Transverse colon (tissue), 4 donors: ENCODE results near the gene MAN2C1. TPM values are rescaled to one million over a fixed set of nuclear protein-coding genes. Genes with fewer than 3 reads are reported as not detected.

Source experiments
- DNase-seq: peaks from one replicate; pipeline ENCODE4 v3.0.0-alpha.2; 2019
- H3K27ac ChIP-seq, 4 donors: fragments of 200-600 bp; sonication (generic); 2 replicates each; pipeline ENCODE4 v1.5.1; 2016 to 2018; ENCODE audit warnings: inconsistent platforms in 4 of 4
- H3K27me3 ChIP-seq: fragments of 200-600 bp; sonication (generic); 2 replicates; pipeline ENCODE4 v1.5.1; 2017; ENCODE audit warnings: inconsistent platforms
- H3K36me3 ChIP-seq, 4 donors: fragments of 200-600 bp; sonication (generic); 2 replicates each; pipeline ENCODE4 v1.5.1; 2017 to 2019; ENCODE audit warnings: inconsistent platforms in 4 of 4
- H3K4me1 ChIP-seq, 4 donors: fragments of 200-600 bp; sonication (generic); 2 replicates each; pipeline ENCODE4 v1.5.1; 2017 to 2020; ENCODE audit warnings: inconsistent platforms in 4 of 4
- H3K4me3 ChIP-seq, 4 donors: fragments of 200-600 bp; sonication (generic); 1 replicate in 1 of 4; 2 replicates in 3 of 4; pipeline versions ENCODE4 v1.5.1 to v1.6.1; 2017 to 2019; ENCODE audit warnings: inconsistent platforms in 4 of 4
- H3K9me3 ChIP-seq, 2 donors: fragments of 200-600 bp; sonication (generic); 2 replicates each; pipeline ENCODE4 v1.5.1; 2017 to 2019; ENCODE audit warnings: inconsistent platforms in 2 of 2
- EP300 ChIP-seq: sonication (generic); formaldehyde crosslinking; IDR thresholded peaks from one replicate; pipeline ENCODE4 v1.6.1; 2017; ENCODE audit warnings: antibody characterized with exemption, low read depth
- POLR2A ChIP-seq: fragments of 450-650 bp; IDR thresholded peaks from one replicate; pipeline ENCODE4 v1.6.1; 2016; ENCODE audit warnings: antibody characterized with exemption, mild to moderate bottlenecking, moderate library complexity
- POLR2AphosphoS5 ChIP-seq, 3 donors: sonication (generic); formaldehyde crosslinking; IDR thresholded peaks; one replicate each; pipeline ENCODE4 v1.6.1; 2016; ENCODE audit warnings: antibody characterized with exemption in 3 of 3
- WGBS, 2 donors: methylation state at CpG; one replicate each; pipeline ENCODE4 v1.1.5; 2018; ENCODE audit warnings: low coverage in 1 of 2; 5-methylcytosine and 5-hydroxymethylcytosine counted together
- in situ Hi-C, 4 donors: fragments of 200-750 bp; cut with MboI; loops; one replicate each; pipeline versions ENCODE4 v1.15.0 to v1.15.1; 2017; ENCODE audit warnings: low sequenced_read_pairs in 3 of 4, low pct_ligation_motif_present in 1 of 4, low pct_unique_long_range_greater_than_20kb in 1 of 4
- intact Hi-C: fragments of 100-400 bp; cut with DNase I; formaldehyde crosslinking; loops from one replicate; pipeline ENCODE4 v1.15.1; 2023; ENCODE audit warnings: low total_unique reads
- total RNA-seq, 4 donors: library from RNA; depleted of rRNA; stranded (reverse); fragments of >200 nt; gene quantifications; one replicate each; pipeline ENCODE4 v1.1.0, GENCODE V29; 2016
- TF ChIP-seq, protein P1 (sequence below), 5 experiments: fragments of 200-600 bp in 3 of 5; fragments of 450-650 bp in 2 of 5; sonication (generic) in 3 of 5; IDR thresholded peaks; 1 replicate in 2 of 5; 2 replicates in 3 of 5; pipeline ENCODE4 v1.5.1; 2016 to 2017; ENCODE audit warnings: antibody characterized with exemption in 5 of 5, inconsistent platforms in 3 of 5, mild to moderate bottlenecking in 2 of 5, moderate library complexity in 1 of 5

Gene MAN2C1
- total RNA-seq, 4 donors from 2014 or later = 215 to 559 (median 411) TPM

DNA sequence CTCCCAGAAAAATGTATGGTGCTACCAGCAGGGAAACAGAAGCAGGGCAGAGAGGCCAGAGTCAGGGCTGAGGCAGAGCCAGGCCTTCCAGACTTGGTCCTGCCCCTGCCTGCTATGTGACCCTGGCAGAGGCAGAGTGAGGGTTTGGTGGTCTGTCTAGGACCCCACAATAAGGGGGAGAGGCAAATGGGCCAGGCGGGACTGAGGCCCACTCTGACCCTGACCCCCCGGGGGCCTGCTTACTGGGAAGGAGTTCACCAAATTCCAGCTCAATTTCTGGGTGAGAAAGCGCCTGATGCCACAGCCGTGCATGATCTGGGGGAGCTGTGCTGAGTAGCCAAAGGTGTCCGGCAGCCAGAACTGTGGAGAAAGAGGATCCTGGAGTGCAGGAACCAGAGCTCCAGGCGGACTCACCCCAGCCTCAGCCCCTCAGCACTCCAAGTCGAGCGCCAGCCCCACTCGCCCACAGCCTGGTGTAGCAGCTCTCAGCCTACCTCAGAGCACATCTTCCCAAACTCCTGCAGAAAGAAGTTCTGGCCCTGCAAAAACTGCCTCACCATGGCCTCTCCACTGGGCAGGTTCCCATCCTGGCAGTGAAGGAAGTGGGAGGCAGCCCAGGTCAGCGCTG lies 6.9 kb downstream of the MAN2C1 start:
- WGBS, 2 donors = 92% methylated on average over 9 of the region's 10 CpGs; no CpG with 5 or more reads in 1 of the 2 donors
- Histone ChIP-seq H3K27me3 (no peaks in the 10 kb centered on the region), H3K27ac (no peak overlapping the region), H3K36me3 (peaks cover 0 to 13% (median 5%) of the 10 kb centered on the region in 4 donors), H3K4me3 (no peak overlapping the region), H3K9me3 (no peaks in the 10 kb centered on the region), H3K4me1 (no peaks in the 10 kb centered on the region)
- DNase-seq = no peak
- intact Hi-C loops = no loop called here
- in situ Hi-C loops = loop anchor here in 3 of 4 donors (10.0 to 25.0 kb wide), 2 partner anchors 93 to 276 kb away; partner anchors contain the start of genes IMP3 (in 3 of the 3), SNUPN (in 3 of the 3), SNX33 (in 3 of the 3) and SIN3A (in 1 of the 3)
- TF ChIP-seq, protein P1, sequence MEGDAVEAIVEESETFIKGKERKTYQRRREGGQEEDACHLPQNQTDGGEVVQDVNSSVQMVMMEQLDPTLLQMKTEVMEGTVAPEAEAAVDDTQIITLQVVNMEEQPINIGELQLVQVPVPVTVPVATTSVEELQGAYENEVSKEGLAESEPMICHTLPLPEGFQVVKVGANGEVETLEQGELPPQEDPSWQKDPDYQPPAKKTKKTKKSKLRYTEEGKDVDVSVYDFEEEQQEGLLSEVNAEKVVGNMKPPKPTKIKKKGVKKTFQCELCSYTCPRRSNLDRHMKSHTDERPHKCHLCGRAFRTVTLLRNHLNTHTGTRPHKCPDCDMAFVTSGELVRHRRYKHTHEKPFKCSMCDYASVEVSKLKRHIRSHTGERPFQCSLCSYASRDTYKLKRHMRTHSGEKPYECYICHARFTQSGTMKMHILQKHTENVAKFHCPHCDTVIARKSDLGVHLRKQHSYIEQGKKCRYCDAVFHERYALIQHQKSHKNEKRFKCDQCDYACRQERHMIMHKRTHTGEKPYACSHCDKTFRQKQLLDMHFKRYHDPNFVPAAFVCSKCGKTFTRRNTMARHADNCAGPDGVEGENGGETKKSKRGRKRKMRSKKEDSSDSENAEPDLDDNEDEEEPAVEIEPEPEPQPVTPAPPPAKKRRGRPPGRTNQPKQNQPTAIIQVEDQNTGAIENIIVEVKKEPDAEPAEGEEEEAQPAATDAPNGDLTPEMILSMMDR (IDR thresholded peaks at IDR 0.05) = no peak
- TF ChIP-seq EP300 (no peak), POLR2AphosphoS5 (IDR thresholded peaks at IDR 0.05) (no peak), POLR2A (no peak)

DNA sequence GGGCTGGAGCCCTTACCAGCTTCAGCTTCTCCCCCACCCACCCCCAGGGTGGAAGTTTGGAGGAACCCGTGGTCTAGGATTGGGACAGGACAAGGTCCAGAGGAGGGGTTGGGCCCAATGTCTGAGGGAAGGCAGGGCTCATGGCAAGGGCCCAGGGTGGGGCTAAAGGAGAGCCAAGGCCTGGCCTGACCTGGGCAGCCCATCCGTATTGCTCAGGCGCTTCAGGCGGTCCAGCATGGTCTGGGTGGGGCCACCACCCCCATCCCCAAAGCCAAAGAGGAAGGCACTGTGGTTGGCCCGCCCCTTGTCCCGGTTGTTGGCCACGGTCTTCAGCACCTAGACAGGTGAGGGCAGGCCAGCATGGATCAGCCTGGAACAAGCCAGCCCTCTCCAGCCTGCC lies 7.6 kb downstream of the MAN2C1 start:
- 85% methylated on average over 5 of the region's 7 CpGs; no CpG with 5 or more reads in 1 of the 2 donors for WGBS, 2 donors
- Histone ChIP-seq H3K4me3 (no peak overlapping the region), H3K27me3 (no peaks in the 10 kb centered on the region), H3K27ac (no peak overlapping the region), H3K4me1 (no peaks in the 10 kb centered on the region), H3K36me3 (peaks cover 0 to 12% (median 2%) of the 10 kb centered on the region in 4 donors), H3K9me3 (no peaks in the 10 kb centered on the region)
- no peak for DNase-seq
- intact Hi-C loops = no loop called here
- no peak for TF ChIP-seq POLR2A
- no peak for TF ChIP-seq POLR2AphosphoS5 (IDR thresholded peaks at IDR 0.05)
- TF ChIP-seq EP300 = no peak
- TF ChIP-seq, protein P1 (IDR thresholded peaks at IDR 0.05) = no peak
- in situ Hi-C loops = loop anchor here in 3 of 4 donors (10.0 to 25.0 kb wide), 2 partner anchors 94 to 276 kb away; partner anchors contain the start of genes IMP3 (in 3 of the 3), SNUPN (in 3 of the 3), SNX33 (in 3 of the 3) and SIN3A (in 1 of the 3)

DNA sequence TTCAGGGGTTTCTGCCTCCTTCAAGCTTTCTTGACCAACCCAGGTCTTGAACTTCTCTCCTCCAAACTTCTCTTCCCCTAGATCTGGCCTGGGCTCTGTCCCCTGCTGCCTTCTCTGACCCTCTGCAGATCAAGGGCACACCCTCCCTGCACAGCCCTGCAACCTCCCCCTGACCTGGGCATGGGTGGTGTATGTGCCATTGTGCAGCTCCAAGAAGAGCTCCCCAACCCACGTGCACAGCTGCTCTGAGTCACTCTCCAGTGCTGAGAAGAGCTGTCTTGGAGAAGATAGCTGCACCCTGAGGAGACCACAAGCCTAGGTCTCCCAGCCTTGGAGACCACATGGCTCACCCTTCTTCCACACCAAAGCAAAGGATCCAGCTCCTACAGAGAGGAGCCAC lies 8.0 kb downstream of the MAN2C1 start:
- no peak for DNase-seq
- H3K27ac ChIP-seq = no peak overlapping the region
- H3K27me3 ChIP-seq = no peaks in the 10 kb centered on the region
- in situ Hi-C loops (loop anchor here in 3 of 4 donors (10.0 to 25.0 kb wide), 2 partner anchors 94 to 277 kb away; partner anchors contain the start of genes IMP3 (in 3 of the 3), SNUPN (in 3 of the 3), SNX33 (in 3 of the 3) and SIN3A (in 1 of the 3)), intact Hi-C loops (no loop called here)
- H3K4me3 ChIP-seq = no peak overlapping the region
- peaks cover 0 to 8% (median under 1%) of the 10 kb centered on the region in 4 donors for H3K36me3 ChIP-seq
- H3K4me1 ChIP-seq = no peaks in the 10 kb centered on the region
- 78% methylated on average over 1 of the region's 1 CpG; no CpG with 5 or more reads in 1 of the 2 donors for WGBS, 2 donors
- no peaks in the 10 kb centered on the region for H3K9me3 ChIP-seq
- TF ChIP-seq POLR2A = no peak
- TF ChIP-seq EP300 = no peak
- TF ChIP-seq, protein P1 (IDR thresholded peaks at IDR 0.05) = no peak
- no peak for TF ChIP-seq POLR2AphosphoS5 (IDR thresholded peaks at IDR 0.05)

DNA sequence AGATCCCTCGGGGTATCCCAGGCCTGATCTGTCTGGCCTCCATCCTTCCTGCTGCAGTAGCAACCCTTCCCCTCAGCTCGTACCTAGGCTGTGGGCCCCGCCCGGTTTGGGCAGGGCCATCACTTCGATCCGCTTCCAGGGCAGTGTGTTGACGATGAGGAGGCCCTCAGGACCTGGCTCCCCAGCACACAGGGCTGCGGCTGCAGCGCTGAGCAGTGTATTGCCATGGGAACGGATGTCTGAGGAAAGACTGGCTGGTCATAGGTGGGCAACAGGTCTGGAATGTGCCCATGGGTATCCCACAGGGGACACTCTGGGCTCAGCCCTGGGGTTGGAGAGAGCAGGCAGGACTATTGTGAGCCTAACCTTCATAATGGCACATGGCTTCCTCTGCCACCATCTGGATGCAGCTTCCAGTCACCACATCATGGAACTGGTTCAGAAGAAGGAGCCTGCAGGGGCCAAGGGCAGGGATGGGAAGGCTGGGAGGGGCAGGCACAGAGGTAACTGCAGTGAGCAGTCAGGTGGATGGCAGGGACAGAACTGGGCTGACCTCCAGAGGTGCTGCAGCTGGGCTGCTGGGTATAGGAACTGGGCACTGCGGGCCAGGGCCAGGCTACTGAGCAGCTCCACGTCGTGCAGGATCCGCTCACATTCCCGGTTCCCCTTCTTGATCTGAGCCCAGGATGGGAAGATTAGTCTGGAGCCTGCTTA lies 8.7 kb downstream of the MAN2C1 start:
- Histone ChIP-seq H3K9me3 (no peaks in the 10 kb centered on the region), H3K36me3 (peaks cover 0 to 7% (median 0%) of the 10 kb centered on the region in 4 donors), H3K4me3 (no peak overlapping the region), H3K27me3 (no peaks in the 10 kb centered on the region), H3K27ac (no peak overlapping the region), H3K4me1 (no peaks in the 10 kb centered on the region)
- WGBS, 2 donors = 86% methylated on average over 14 of the region's 15 CpGs; no CpG with 5 or more reads in 1 of the 2 donors
- TF ChIP-seq, protein P1 (IDR thresholded peaks at IDR 0.05) = no peak
- TF ChIP-seq POLR2A = no peak
- no peak for TF ChIP-seq EP300
- no peak for TF ChIP-seq POLR2AphosphoS5 (IDR thresholded peaks at IDR 0.05)
- in situ Hi-C loops (loop anchor here in 3 of 4 donors (10.0 to 25.0 kb wide), 2 partner anchors 95 to 278 kb away; partner anchors contain the start of genes IMP3 (in 3 of the 3), SNUPN (in 3 of the 3), SNX33 (in 3 of the 3) and SIN3A (in 1 of the 3)), intact Hi-C loops (no loop called here)
- no peak for DNase-seq
